Activated naive CD8-positive, alpha-beta T cell treated with anti-CD3 and anti-CD28 coated beads for 36 hours (primary cell): ENCODE measurements around the gene ANKRD27. TPM values are rescaled to one million over a fixed set of nuclear protein-coding genes. Genes with fewer than 3 reads are reported as not detected.
"Not testable (repeated sequence)": the region's sequence is repeated elsewhere in the genome, so short reads cannot be mapped to it uniquely, and the experiment has no call there.

Source experiments
- DNase-seq: peaks from one replicate; pipeline ENCODE4 v3.0.0; 2021
- H3K27ac Mint-ChIP-seq: one replicate; pipeline ENCODE4 v1.8.0; 2022; ENCODE audit warnings: mild to moderate bottlenecking, moderate library complexity, mixed read lengths
- H3K27me3 Mint-ChIP-seq: one replicate; pipeline ENCODE4 v1.8.0; 2022; ENCODE audit warnings: mild to moderate bottlenecking, mixed read lengths
- H3K36me3 Mint-ChIP-seq: one replicate; pipeline ENCODE4 v1.8.0; 2021; ENCODE audit warnings: mild to moderate bottlenecking, mixed read lengths
- H3K4me1 Mint-ChIP-seq: one replicate; pipeline ENCODE4 v1.8.0; 2021; ENCODE audit warnings: mixed read lengths
- H3K4me3 Mint-ChIP-seq: one replicate; pipeline ENCODE4 v1.8.0; 2022; ENCODE audit warnings: mild to moderate bottlenecking, moderate library complexity, mixed read lengths
- H3K9me3 Mint-ChIP-seq: one replicate; pipeline ENCODE4 v1.8.0; 2022; ENCODE audit warnings: mixed read lengths
- total RNA-seq, 2 experiments: library from RNA; stranded (reverse); gene quantifications; one replicate each; pipeline ENCODE4 v1.2.3, GENCODE V29; 2021

ANKRD27 gene
- total RNA-seq, 2 experiments from 2014 or later = 27.7 to 29.0 TPM

DNA sequence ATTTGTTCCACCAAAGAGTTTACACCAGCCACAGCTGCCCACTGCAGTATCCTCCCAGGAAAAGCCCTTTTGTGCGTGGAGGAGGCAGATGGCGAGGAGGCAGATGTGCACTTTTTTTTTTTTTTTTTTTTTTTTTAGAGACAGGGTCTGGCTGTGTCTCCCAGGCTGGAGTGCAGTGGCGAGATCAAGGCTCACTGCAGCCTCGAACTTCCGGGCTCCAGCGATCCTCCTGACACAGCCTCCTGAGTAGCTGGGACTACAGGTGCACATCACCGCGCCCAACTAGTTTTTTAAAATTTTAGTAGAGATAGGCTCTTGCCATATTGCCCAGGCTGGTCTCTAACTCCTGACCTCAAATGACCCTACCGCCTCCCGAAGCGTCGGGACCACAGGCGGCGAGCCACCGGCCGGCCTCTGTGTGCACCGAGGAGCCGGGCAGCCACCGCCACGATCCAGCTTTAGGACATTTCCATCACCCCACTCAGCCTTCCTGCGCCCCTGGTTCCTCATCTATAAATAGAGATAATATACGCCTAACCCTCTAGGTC, 94.6 kb downstream of the ANKRD27 start:
- peaks cover 3% of the 10 kb centered on the region for H3K27me3 Mint-ChIP-seq
- H3K4me3 Mint-ChIP-seq = peak overlapping the region; percentile 89
- no peak for DNase-seq
- H3K4me1 Mint-ChIP-seq = peaks cover 24% of the 10 kb centered on the region
- H3K27ac Mint-ChIP-seq = peak overlapping the region; percentile 81
- H3K9me3 Mint-ChIP-seq = no peaks in the 10 kb centered on the region
- peaks cover 34% of the 10 kb centered on the region for H3K36me3 Mint-ChIP-seq

DNA sequence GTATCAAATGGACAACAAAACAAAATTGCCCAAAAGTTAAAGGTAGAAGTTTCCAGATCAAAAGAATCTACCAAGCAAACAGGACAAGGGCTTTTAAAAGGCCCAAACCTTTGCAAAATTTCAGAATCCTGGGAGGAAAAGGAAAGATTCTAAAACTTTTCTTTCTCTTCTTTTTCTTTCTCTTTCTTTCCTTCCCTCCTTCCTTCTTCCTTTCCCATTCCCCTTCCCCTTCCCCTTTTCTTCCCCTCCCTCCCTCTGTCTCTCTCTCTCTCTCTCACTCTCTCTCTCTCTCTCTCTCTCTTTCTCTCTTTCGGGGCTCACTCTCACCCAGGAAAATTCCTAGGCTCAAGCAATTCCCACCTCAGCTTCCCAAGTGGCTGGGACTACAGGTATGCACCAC, 98.2 kb downstream of the ANKRD27 start:
- H3K36me3 Mint-ChIP-seq = peaks cover 2% of the 10 kb centered on the region
- peaks cover 11% of the 10 kb centered on the region for H3K27me3 Mint-ChIP-seq
- H3K4me1 Mint-ChIP-seq = peaks cover 11% of the 10 kb centered on the region
- H3K4me3 Mint-ChIP-seq = no peak overlapping the region
- DNase-seq = no peak
- no peaks in the 10 kb centered on the region for H3K9me3 Mint-ChIP-seq
- no peak overlapping the region for H3K27ac Mint-ChIP-seq

DNA sequence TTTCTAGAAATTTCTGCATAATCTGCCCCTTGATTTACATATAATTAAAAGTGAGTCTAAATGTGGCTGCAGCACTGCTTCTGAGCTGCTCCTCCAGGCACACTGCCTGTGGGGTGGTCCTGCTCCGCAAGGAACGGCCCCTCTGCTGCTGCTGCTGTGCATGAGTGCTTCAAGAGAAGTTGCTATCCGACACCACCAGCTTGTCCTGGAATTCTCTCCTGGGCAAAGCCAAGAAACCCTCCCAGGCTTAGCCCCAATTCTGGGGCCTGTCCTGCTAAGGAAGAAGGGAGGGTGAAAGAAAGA, 101.5 kb downstream of the ANKRD27 start:
- no peaks in the 10 kb centered on the region for H3K9me3 Mint-ChIP-seq
- no peak overlapping the region for H3K27ac Mint-ChIP-seq

DNA sequence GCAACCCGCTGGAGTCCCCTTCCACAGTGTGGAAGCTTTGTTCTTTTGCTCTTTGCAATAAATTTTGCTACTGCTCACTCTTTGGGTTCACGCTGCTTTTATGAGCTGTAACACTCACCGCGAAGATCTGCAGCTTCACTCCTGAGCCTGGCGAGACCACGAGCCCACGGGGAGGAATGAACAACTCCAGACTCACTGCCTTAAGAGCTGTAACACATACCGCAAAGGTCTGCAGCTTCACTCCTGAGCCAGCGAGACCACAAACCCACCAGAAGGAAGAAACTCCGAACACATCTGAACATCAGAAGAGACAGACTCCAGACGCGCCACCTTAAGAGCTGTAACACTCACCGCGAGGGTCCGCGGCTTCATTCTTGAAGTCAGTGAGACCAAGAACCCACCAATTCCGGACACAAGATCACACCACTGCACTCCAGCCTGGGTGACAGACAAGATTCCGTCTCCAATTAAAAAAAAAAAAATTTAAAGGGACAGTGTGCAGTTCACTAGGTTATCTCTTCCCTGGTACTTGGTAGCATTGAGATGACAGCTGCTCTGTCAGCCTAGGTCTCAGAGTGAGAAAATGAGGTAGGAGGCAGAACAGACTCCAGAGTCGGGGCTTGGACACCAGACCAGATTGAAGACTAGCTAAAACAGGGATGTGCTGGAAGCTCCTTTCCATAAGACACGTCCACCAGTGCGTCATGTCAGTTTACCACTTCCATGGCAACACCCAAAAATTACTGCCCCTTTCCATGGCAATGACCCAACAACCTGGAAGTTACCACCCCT, 102.1 kb downstream of the ANKRD27 start:
- H3K27me3 Mint-ChIP-seq = peaks cover 31% of the 10 kb centered on the region
- H3K9me3 Mint-ChIP-seq, H3K4me1 Mint-ChIP-seq, DNase-seq, H3K36me3 Mint-ChIP-seq: not testable (repeated sequence)
- H3K4me3 Mint-ChIP-seq = peak overlapping the region; percentile 72
- peak overlapping the region; percentile 8 for H3K27ac Mint-ChIP-seq

More for the DNA sequence above, 101.5 kb downstream of the ANKRD27 start:
- Mint-ChIP-seq H3K4me1 (peaks cover 9% of the 10 kb centered on the region), H3K36me3 (no peaks in the 10 kb centered on the region), H3K27me3 (peaks cover 26% of the 10 kb centered on the region), H3K4me3 (peak overlapping the region; percentile 22)
- no peak for DNase-seq

DNA sequence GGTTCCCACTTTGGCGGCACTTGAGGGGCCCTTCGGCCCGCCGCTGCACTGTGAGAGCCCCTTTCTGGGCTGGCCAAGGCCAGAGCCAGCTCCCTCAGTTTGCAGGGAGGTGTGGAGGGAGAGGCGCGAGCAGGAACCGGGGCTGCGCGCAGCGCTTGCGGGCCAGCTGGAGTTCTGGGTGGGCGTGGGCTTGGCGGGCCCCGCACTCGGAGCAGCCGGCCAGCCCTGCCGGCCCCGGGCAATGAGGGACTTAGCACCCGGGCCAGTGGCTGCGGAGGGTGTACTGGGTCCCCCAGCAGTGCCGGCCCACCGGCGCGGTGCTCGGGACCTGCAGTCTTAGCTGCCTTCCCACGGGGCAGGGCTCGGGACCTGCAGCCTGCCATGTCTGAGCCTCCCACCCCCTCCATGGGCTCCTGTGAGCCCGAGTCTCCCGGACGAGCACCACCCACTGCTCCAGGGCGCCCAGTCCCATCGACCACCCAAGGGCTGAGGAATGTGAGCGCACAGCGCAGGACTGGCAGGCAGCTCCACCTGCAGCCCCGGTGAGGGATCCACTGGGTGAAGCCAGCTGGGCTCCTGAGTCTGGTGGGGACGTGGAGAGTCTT, 103.4 kb downstream of the ANKRD27 start:
- not testable (repeated sequence) for H3K4me3 Mint-ChIP-seq, H3K27ac Mint-ChIP-seq, H3K9me3 Mint-ChIP-seq, DNase-seq, H3K4me1 Mint-ChIP-seq, H3K36me3 Mint-ChIP-seq
- peaks cover 30% of the 10 kb centered on the region for H3K27me3 Mint-ChIP-seq

DNA sequence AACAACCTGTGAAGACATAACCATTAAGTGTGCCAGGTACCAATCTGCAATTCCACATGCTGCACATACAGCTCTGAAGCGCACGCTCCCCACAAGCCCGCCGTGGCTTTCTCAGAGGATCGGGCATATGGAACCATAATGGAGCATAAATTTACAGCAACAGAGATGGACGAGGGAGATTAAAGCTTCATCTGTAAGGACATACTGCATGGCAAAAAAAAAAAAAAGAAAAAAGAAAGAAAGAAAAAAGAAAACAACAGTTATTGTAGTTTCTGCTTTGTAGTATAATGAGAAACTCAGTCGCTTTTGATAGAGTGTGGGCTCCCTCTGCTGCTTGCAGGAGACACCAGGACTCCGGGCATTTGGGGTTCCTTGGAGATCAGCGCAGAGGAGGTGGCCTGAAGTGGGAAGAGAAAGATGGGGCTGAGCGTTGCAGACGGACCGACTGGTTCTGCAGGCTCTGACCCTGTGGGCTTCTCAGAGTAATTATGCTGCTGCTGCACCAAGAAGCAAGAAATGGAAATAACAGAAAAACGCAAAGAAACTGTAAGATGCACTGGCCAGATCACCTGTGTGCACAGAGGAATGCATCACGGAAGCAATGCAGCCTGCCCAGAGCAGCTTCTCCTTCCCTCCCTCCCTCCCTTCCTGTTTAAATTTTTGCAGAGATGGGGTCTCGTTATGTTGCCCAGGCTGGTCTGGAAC, 104.7 kb downstream of the ANKRD27 start:
- Mint-ChIP-seq H3K36me3 (no peaks in the 10 kb centered on the region), H3K4me3 (no peak overlapping the region), H3K27me3 (peaks cover 30% of the 10 kb centered on the region), H3K27ac (no peak overlapping the region), H3K4me1 (peaks cover 9% of the 10 kb centered on the region), H3K9me3 (no peaks in the 10 kb centered on the region)
- DNase-seq = peak; percentile 41

DNA sequence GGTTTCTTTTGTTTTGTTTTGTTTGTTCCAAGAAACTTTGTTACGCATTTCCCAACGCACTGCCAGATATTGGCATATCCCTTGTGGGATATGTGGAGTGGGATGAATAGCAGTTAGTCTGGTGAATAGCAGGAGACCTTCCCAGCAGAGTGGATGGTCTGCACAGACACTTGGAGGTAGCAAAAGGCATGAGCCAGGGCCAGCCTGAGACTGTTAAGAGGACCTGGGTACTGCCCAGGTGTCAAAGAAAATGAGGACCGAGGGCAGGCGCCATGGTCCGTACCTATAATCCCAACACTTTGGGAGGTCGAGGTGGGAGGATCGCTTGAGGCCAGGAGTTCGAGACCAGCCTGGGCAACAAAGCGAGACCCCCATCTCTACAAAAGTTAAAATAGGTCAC, 107.5 kb downstream of the ANKRD27 start:
- Mint-ChIP-seq H3K4me3 (no peak overlapping the region), H3K4me1 (peaks cover 2% of the 10 kb centered on the region)

DNA sequence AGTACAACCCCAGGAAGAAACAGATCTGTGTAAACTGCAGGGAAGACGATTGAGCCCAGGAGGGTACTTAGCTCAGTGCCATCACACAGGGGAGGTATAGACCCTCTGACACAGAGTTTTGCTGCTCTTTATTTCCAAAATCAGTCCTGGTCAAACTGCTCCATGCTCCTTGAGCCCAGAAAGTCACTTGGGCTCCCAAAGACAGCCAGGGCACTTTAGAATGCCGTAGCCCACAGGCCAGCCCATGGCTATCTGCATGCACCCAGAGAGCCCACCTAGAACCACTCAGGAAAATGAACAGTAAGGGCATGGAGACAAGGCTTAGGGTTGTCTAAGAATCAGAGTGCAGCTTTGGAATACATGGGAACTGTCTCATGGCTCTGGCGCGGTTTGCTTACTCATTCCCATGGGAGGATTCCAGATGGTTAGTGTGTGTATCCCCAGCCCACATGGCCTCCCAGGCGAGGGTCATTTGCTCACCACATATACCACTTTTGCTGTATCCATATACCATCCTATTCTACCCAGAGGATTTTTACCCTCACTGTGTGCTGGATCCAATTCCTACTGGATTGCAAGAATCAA, 108.6 kb downstream of the ANKRD27 start:
- peaks cover 2% of the 10 kb centered on the region for H3K4me1 Mint-ChIP-seq
- no peak overlapping the region for H3K4me3 Mint-ChIP-seq
- peaks cover 22% of the 10 kb centered on the region for H3K27me3 Mint-ChIP-seq
- H3K36me3 Mint-ChIP-seq = no peaks in the 10 kb centered on the region
- H3K27ac Mint-ChIP-seq = no peak overlapping the region
- H3K9me3 Mint-ChIP-seq = no peaks in the 10 kb centered on the region
- no peak for DNase-seq

More for the DNA sequence above, 107.5 kb downstream of the ANKRD27 start:
- Mint-ChIP-seq H3K27me3 (peaks cover 22% of the 10 kb centered on the region), H3K36me3 (no peaks in the 10 kb centered on the region), H3K27ac (no peak overlapping the region), H3K9me3 (no peaks in the 10 kb centered on the region)
- DNase-seq = no peak

DNA sequence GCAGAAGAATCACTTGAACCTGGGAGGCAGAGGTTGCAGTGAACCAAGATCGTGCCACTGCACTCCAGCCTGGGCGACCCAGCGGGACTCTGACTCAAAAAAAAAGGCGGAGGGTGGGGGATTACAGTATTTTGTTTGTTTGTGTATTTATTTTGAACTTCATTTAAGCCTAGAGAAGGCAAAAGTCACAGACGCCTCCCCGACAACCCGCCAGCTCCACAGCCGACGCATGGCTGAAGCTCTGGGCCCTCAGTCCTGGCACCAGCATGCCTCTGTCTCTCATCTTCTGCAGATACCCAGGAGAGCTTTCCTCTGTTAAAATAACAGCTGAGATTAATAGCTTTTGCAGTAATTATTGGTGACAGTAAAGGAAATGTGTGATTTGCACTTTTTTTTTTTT, 111.2 kb downstream of the ANKRD27 start:
- Mint-ChIP-seq H3K27ac (no peak overlapping the region), H3K36me3 (no peaks in the 10 kb centered on the region), H3K4me1 (no peaks in the 10 kb centered on the region), H3K9me3 (no peaks in the 10 kb centered on the region), H3K27me3 (peaks cover 7% of the 10 kb centered on the region), H3K4me3 (no peak overlapping the region)
- DNase-seq = no peak

DNA sequence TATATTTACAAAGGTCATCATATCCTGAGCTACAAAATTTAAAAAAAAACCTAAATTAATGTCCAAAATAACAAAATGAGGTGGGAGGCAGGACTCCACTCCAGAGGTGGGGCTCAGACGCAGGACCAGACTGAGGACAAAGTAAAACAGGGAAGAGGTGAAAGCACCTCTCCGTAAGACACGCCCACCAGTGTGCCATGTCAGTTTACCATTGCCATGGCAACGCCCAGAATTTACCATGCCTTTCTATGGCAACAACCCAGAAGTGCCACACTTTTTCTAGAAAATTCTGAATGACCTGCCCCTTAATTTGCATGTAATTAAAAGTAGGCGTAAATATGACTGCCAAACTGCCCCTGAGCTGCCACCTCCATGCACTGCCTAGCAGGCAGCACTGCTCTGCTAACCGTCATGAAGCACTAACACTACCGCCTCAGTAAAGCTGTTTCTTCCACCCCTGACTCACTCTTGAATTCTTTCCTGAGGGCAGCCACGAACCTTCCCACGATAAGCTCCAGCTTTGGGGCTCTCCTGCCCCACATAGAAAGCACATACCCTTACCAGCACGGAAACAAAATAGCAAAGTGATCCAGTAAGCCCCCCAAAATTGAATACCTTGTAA, 116.3 kb downstream of the ANKRD27 start:
- Mint-ChIP-seq H3K27ac (no peak overlapping the region), H3K27me3 (peaks cover 7% of the 10 kb centered on the region), H3K9me3 (no peaks in the 10 kb centered on the region), H3K4me1 (no peaks in the 10 kb centered on the region), H3K36me3 (no peaks in the 10 kb centered on the region), H3K4me3 (no peak overlapping the region)
- no peak for DNase-seq

DNA sequence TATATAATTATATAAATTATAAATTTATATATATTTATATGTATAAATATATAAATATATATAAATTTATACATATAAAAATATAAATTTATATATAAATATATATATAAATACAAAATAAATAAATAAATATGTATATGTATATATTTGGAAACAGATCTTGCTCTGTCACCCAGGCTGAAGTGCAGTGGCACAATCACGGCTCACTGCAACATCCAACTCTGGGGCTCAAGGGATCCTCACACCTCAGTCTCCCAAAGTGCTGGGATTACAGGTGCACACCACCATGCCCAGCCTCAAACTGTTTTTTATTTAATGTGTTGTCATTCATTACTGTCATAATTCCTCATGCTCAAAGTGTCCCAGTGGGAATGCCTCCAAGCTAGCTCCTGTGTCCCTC, 119.2 kb downstream of the ANKRD27 start:
- DNase-seq = no peak
- H3K36me3 Mint-ChIP-seq = no peaks in the 10 kb centered on the region
- no peak overlapping the region for H3K4me3 Mint-ChIP-seq
- no peaks in the 10 kb centered on the region for H3K4me1 Mint-ChIP-seq
- peaks cover 7% of the 10 kb centered on the region for H3K27me3 Mint-ChIP-seq
- H3K27ac Mint-ChIP-seq = no peak overlapping the region
- H3K9me3 Mint-ChIP-seq = no peaks in the 10 kb centered on the region

DNA sequence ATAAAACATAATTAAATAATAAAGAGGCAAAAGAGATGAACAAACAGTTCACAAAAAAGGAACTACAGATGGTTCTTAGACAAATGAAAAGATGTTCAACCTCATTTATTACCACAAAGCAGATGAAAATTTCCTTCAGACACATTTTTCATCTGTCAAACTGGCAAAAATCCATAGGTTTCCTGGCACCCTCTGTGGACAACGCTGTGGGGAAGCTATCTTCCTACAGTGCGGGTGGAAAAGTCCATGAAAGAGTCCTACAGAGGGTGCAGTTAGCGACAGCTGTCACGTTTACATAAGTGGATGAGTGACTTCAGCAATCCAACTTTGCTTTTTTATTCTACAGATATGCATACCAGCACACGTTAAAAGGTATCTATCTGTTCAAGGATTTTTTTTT, 124.3 kb downstream of the ANKRD27 start:
- Mint-ChIP-seq H3K4me3 (no peak overlapping the region), H3K36me3 (no peaks in the 10 kb centered on the region), H3K27ac (no peak overlapping the region), H3K4me1 (no peaks in the 10 kb centered on the region), H3K9me3 (no peaks in the 10 kb centered on the region), H3K27me3 (no peaks in the 10 kb centered on the region)
- DNase-seq = no peak
